22Rv1 (cell line): ENCODE measurements around the gene NTN4.

Experiments
- ZFX ChIP-seq: fragments of 450-650 bp; IDR thresholded peaks from 2 replicates; pipeline ENCODE4 v1.6.1; 2017; ENCODE audit warnings: antibody characterized with exemption, borderline replicate concordance
- TF ChIP-seq, protein P1 (sequence below): fragments of 450-650 bp; IDR thresholded peaks from 2 replicates; pipeline ENCODE4 v1.5.1; 2017; ENCODE audit warnings: mild to moderate bottlenecking

DNA sequence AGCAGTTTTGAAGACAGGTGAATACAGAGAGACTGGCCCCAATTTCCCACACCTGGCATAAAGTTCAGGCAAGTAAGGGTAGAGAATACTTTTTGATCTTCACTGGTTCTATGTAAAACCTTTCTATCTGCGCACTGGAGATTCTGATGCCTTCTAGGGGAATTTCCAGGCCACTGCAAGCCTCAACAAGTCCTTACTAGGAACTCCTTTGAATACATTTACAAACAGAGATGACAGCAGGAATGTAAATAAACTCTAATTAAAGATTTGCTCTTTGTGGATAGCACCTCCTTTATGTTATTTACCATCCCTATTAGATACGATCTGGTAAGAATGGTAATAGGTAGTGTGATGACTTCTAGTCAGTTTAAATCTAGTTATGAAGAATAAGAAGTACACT lies 69.2 kb downstream of the NTN4 start:
- TF ChIP-seq, protein P1, sequence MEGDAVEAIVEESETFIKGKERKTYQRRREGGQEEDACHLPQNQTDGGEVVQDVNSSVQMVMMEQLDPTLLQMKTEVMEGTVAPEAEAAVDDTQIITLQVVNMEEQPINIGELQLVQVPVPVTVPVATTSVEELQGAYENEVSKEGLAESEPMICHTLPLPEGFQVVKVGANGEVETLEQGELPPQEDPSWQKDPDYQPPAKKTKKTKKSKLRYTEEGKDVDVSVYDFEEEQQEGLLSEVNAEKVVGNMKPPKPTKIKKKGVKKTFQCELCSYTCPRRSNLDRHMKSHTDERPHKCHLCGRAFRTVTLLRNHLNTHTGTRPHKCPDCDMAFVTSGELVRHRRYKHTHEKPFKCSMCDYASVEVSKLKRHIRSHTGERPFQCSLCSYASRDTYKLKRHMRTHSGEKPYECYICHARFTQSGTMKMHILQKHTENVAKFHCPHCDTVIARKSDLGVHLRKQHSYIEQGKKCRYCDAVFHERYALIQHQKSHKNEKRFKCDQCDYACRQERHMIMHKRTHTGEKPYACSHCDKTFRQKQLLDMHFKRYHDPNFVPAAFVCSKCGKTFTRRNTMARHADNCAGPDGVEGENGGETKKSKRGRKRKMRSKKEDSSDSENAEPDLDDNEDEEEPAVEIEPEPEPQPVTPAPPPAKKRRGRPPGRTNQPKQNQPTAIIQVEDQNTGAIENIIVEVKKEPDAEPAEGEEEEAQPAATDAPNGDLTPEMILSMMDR, result peak; percentile 69
- TF ChIP-seq ZFX, result no peak
